ENCODE data around the gene PRR16.

The PRR16 gene

GRCh38 chr5:120657104-120657503 is 193.0 kb downstream of the PRR16 start:
- Histone ChIP-seq H3K9me3 (ENCODE audit: control insufficient read depth, low read length) (no peaks in the 10 kb centered on the region), H3K4me3 (ENCODE audit: low read depth, low read length) (no peak overlapping the region), H2AFZ (no peak overlapping the region), H3K4me2 (ENCODE audit: low read length) (no peak overlapping the region), H3K27ac (no peak overlapping the region), H3K79me2 (no peaks in the 10 kb centered on the region), H3K4me1 (no peaks in the 10 kb centered on the region), H3K27me3 (ENCODE audit: control insufficient read depth, insufficient read depth, low read length) (no peaks in the 10 kb centered on the region), H3K9ac (no peak overlapping the region), H3K36me3 (ENCODE audit: control insufficient read depth, insufficient read depth, low read length) (no peaks in the 10 kb centered on the region)
- no peak for TF ChIP-seq CTCF (IDR thresholded peaks at IDR 0.05)

- Histone ChIP-seq H3K4me3 (ENCODE audit: low read depth, low read length) (no peak overlapping the region), H3K79me2 (no peaks in the 10 kb centered on the region), H3K4me2 (ENCODE audit: low read length) (no peak overlapping the region), H3K9ac (no peak overlapping the region), H3K4me1 (no peaks in the 10 kb centered on the region), H3K36me3 (ENCODE audit: control insufficient read depth, insufficient read depth, low read length) (no peaks in the 10 kb centered on the region), H3K9me3 (ENCODE audit: control insufficient read depth, low read length) (no peaks in the 10 kb centered on the region), H3K27ac (no peak overlapping the region), H3K27me3 (ENCODE audit: control insufficient read depth, insufficient read depth, low read length) (no peaks in the 10 kb centered on the region), H2AFZ (no peak overlapping the region)
- no peak for TF ChIP-seq CTCF (IDR thresholded peaks at IDR 0.05)
Observed at GRCh38 chr5:120677481-120677880, 213.4 kb downstream of the PRR16 start.

- no peaks in the 10 kb centered on the region for H3K36me3 ChIP-seq (ENCODE audit: control insufficient read depth, insufficient read depth, low read length)
Observed at GRCh38 chr5:120678279-120678678, 214.2 kb downstream of the PRR16 start.

GRCh38 chr5:120682851-120683250 is 218.8 kb downstream of the PRR16 start:
- no peak overlapping the region for H3K9ac ChIP-seq
- no peak overlapping the region for H3K4me3 ChIP-seq (ENCODE audit: low read depth, low read length)
- H3K27ac ChIP-seq = no peak overlapping the region
- no peak overlapping the region for H3K4me2 ChIP-seq (ENCODE audit: low read length)
- no peaks in the 10 kb centered on the region for H3K27me3 ChIP-seq (ENCODE audit: control insufficient read depth, insufficient read depth, low read length)
- H2AFZ ChIP-seq = no peak overlapping the region
- no peaks in the 10 kb centered on the region for H3K4me1 ChIP-seq
- no peaks in the 10 kb centered on the region for H3K9me3 ChIP-seq (ENCODE audit: control insufficient read depth, low read length)
- H3K36me3 ChIP-seq (ENCODE audit: control insufficient read depth, insufficient read depth, low read length) = no peaks in the 10 kb centered on the region
- no peak for TF ChIP-seq CTCF (IDR thresholded peaks at IDR 0.05)
- no peaks in the 10 kb centered on the region for H3K79me2 ChIP-seq

More at GRCh38 chr5:120678279-120678678, 214.2 kb downstream of the PRR16 start:
- Histone ChIP-seq H3K27ac (no peak overlapping the region), H3K4me1 (no peaks in the 10 kb centered on the region), H3K9ac (no peak overlapping the region), H3K9me3 (ENCODE audit: control insufficient read depth, low read length) (no peaks in the 10 kb centered on the region), H3K4me3 (ENCODE audit: low read depth, low read length) (no peak overlapping the region), H3K4me2 (ENCODE audit: low read length) (no peak overlapping the region), H3K79me2 (no peaks in the 10 kb centered on the region), H3K27me3 (ENCODE audit: control insufficient read depth, insufficient read depth, low read length) (no peaks in the 10 kb centered on the region), H2AFZ (no peak overlapping the region)
- TF ChIP-seq CTCF (IDR thresholded peaks at IDR 0.05) = no peak

GRCh38 chr5:120683580-120683979 is 219.5 kb downstream of the PRR16 start:
- TF ChIP-seq CTCF (IDR thresholded peaks at IDR 0.05) = no peak
- Histone ChIP-seq H3K79me2 (no peaks in the 10 kb centered on the region), H3K9me3 (ENCODE audit: control insufficient read depth, low read length) (no peaks in the 10 kb centered on the region), H3K4me2 (ENCODE audit: low read length) (no peak overlapping the region), H3K27me3 (ENCODE audit: control insufficient read depth, insufficient read depth, low read length) (no peaks in the 10 kb centered on the region), H3K4me1 (no peaks in the 10 kb centered on the region), H3K36me3 (ENCODE audit: control insufficient read depth, insufficient read depth, low read length) (no peaks in the 10 kb centered on the region), H3K9ac (no peak overlapping the region), H3K27ac (no peak overlapping the region), H3K4me3 (ENCODE audit: low read depth, low read length) (no peak overlapping the region), H2AFZ (no peak overlapping the region)

Measured in parathyroid adenoma (tissue), 2 donors.